Measurements from ENCODE around the gene TNRC6A.

TNRC6A gene

GRCh38 chr16:24826817-24827566, 97.5 kb downstream of the TNRC6A start:
- Histone ChIP-seq H3K27ac (ENCODE audit: low read depth, low read length) (no peak overlapping the region), H3K27me3 (ENCODE audit: insufficient read depth, low read length) (no peaks in the 10 kb centered on the region), H3K4me3 (ENCODE audit: low read depth, low read length) (no peak overlapping the region), H3K36me3 (ENCODE audit: insufficient read depth, low read length) (peaks cover 14% of the 10 kb centered on the region; the same call in 1 of the 2 replicates), H3K4me1 (ENCODE audit: control insufficient read depth, insufficient read depth, low read length, unreplicated experiment) (no peaks in the 10 kb centered on the region), H2AFZ (ENCODE audit: low read length, unreplicated experiment) (no peak overlapping the region), H3K79me2 (ENCODE audit: control insufficient read depth, insufficient read depth, low read length, unreplicated experiment) (no peaks in the 10 kb centered on the region)

- H3K36me3 ChIP-seq (ENCODE audit: insufficient read depth, low read length) = 0 out of 2 replicates have a peak, but pooled peaks cover 5% of the 10 kb centered on the region
- no peaks in the 10 kb centered on the region for H3K27me3 ChIP-seq (ENCODE audit: insufficient read depth, low read length)
- no peak overlapping the region for H2AFZ ChIP-seq (ENCODE audit: low read length, unreplicated experiment)
- no peaks in the 10 kb centered on the region for H3K79me2 ChIP-seq (ENCODE audit: control insufficient read depth, insufficient read depth, low read length, unreplicated experiment)
- H3K27ac ChIP-seq (ENCODE audit: low read depth, low read length) = no peak overlapping the region
- no peak overlapping the region for H3K4me3 ChIP-seq (ENCODE audit: low read depth, low read length)
- H3K4me1 ChIP-seq (ENCODE audit: control insufficient read depth, insufficient read depth, low read length, unreplicated experiment) = no peaks in the 10 kb centered on the region
Measured at GRCh38 chr16:24829153-24829552, 99.7 kb downstream of the TNRC6A start.

- Histone ChIP-seq H3K27me3 (ENCODE audit: insufficient read depth, low read length) (no peaks in the 10 kb centered on the region), H3K4me3 (ENCODE audit: low read depth, low read length) (no peak overlapping the region), H3K4me1 (ENCODE audit: control insufficient read depth, insufficient read depth, low read length, unreplicated experiment) (no peaks in the 10 kb centered on the region), H3K79me2 (ENCODE audit: control insufficient read depth, insufficient read depth, low read length, unreplicated experiment) (no peaks in the 10 kb centered on the region), H3K27ac (ENCODE audit: low read depth, low read length) (no peak overlapping the region), H2AFZ (ENCODE audit: low read length, unreplicated experiment) (no peak overlapping the region), H3K36me3 (ENCODE audit: insufficient read depth, low read length) (no peaks in the 10 kb centered on the region)
Measured at GRCh38 chr16:24833352-24833751, 103.9 kb downstream of the TNRC6A start.

GRCh38 chr16:24834459-24835335, 105.2 kb downstream of the TNRC6A start:
- no peak overlapping the region for H3K27ac ChIP-seq (ENCODE audit: low read depth, low read length)
- H3K79me2 ChIP-seq (ENCODE audit: control insufficient read depth, insufficient read depth, low read length, unreplicated experiment) = no peaks in the 10 kb centered on the region
- H2AFZ ChIP-seq (ENCODE audit: low read length, unreplicated experiment) = no peak overlapping the region
- H3K36me3 ChIP-seq (ENCODE audit: insufficient read depth, low read length) = no peaks in the 10 kb centered on the region
- no peaks in the 10 kb centered on the region for H3K27me3 ChIP-seq (ENCODE audit: insufficient read depth, low read length)
- no peak overlapping the region for H3K4me3 ChIP-seq (ENCODE audit: low read depth, low read length)
- H3K4me1 ChIP-seq (ENCODE audit: control insufficient read depth, insufficient read depth, low read length, unreplicated experiment) = peaks cover 12% of the 10 kb centered on the region

- Histone ChIP-seq H3K4me3 (ENCODE audit: low read depth, low read length) (no peak overlapping the region), H3K4me1 (ENCODE audit: control insufficient read depth, insufficient read depth, low read length, unreplicated experiment) (peaks cover 12% of the 10 kb centered on the region), H3K36me3 (ENCODE audit: insufficient read depth, low read length) (no peaks in the 10 kb centered on the region), H3K27ac (ENCODE audit: low read depth, low read length) (no peak overlapping the region), H2AFZ (ENCODE audit: low read length, unreplicated experiment) (no peak overlapping the region), H3K27me3 (ENCODE audit: insufficient read depth, low read length) (no peaks in the 10 kb centered on the region), H3K79me2 (ENCODE audit: control insufficient read depth, insufficient read depth, low read length, unreplicated experiment) (no peaks in the 10 kb centered on the region)
Measured at GRCh38 chr16:24836836-24837235, 107.4 kb downstream of the TNRC6A start.

GRCh38 chr16:24837969-24838368, 108.5 kb downstream of the TNRC6A start:
- H3K27ac ChIP-seq (ENCODE audit: low read depth, low read length) = no peak overlapping the region

GRCh38 chr16:24838554-24839266, 109.3 kb downstream of the TNRC6A start:
- Histone ChIP-seq H3K27ac (ENCODE audit: low read depth, low read length) (peak overlapping the region; percentile 78), H3K4me1 (ENCODE audit: control insufficient read depth, insufficient read depth, low read length, unreplicated experiment) (peaks cover 12% of the 10 kb centered on the region), H3K4me3 (ENCODE audit: low read depth, low read length) (peak overlapping the region; percentile 55; the same call in 1 of the 2 replicates), H3K79me2 (ENCODE audit: control insufficient read depth, insufficient read depth, low read length, unreplicated experiment) (no peaks in the 10 kb centered on the region), H3K27me3 (ENCODE audit: insufficient read depth, low read length) (no peaks in the 10 kb centered on the region), H3K36me3 (ENCODE audit: insufficient read depth, low read length) (no peaks in the 10 kb centered on the region), H2AFZ (ENCODE audit: low read length, unreplicated experiment) (peak overlapping the region; percentile 63)

More at GRCh38 chr16:24837969-24838368, 108.5 kb downstream of the TNRC6A start:
- H2AFZ ChIP-seq (ENCODE audit: low read length, unreplicated experiment) = no peak overlapping the region
- no peaks in the 10 kb centered on the region for H3K27me3 ChIP-seq (ENCODE audit: insufficient read depth, low read length)
- H3K79me2 ChIP-seq (ENCODE audit: control insufficient read depth, insufficient read depth, low read length, unreplicated experiment) = no peaks in the 10 kb centered on the region
- no peaks in the 10 kb centered on the region for H3K36me3 ChIP-seq (ENCODE audit: insufficient read depth, low read length)
- peaks cover 12% of the 10 kb centered on the region for H3K4me1 ChIP-seq (ENCODE audit: control insufficient read depth, insufficient read depth, low read length, unreplicated experiment)
- H3K4me3 ChIP-seq (ENCODE audit: low read depth, low read length) = no peak overlapping the region

GRCh38 chr16:24839347-24839972, 110.0 kb downstream of the TNRC6A start:
- no peaks in the 10 kb centered on the region for H3K79me2 ChIP-seq (ENCODE audit: control insufficient read depth, insufficient read depth, low read length, unreplicated experiment)
- H3K27ac ChIP-seq (ENCODE audit: low read depth, low read length) = peak overlapping the region; percentile 78
- no peaks in the 10 kb centered on the region for H3K36me3 ChIP-seq (ENCODE audit: insufficient read depth, low read length)
- peaks cover 12% of the 10 kb centered on the region for H3K4me1 ChIP-seq (ENCODE audit: control insufficient read depth, insufficient read depth, low read length, unreplicated experiment)
- no peaks in the 10 kb centered on the region for H3K27me3 ChIP-seq (ENCODE audit: insufficient read depth, low read length)
- no peak overlapping the region for H3K4me3 ChIP-seq (ENCODE audit: low read depth, low read length)
- peak overlapping the region; percentile 63 for H2AFZ ChIP-seq (ENCODE audit: low read length, unreplicated experiment)

GRCh38 chr16:24841291-24841690, 111.8 kb downstream of the TNRC6A start:
- Histone ChIP-seq H3K79me2 (ENCODE audit: control insufficient read depth, insufficient read depth, low read length, unreplicated experiment) (no peaks in the 10 kb centered on the region), H3K27ac (ENCODE audit: low read depth, low read length) (no peak overlapping the region), H3K27me3 (ENCODE audit: insufficient read depth, low read length) (no peaks in the 10 kb centered on the region), H3K36me3 (ENCODE audit: insufficient read depth, low read length) (no peaks in the 10 kb centered on the region), H3K4me1 (ENCODE audit: control insufficient read depth, insufficient read depth, low read length, unreplicated experiment) (peaks cover 12% of the 10 kb centered on the region), H3K4me3 (ENCODE audit: low read depth, low read length) (no peak overlapping the region), H2AFZ (ENCODE audit: low read length, unreplicated experiment) (no peak overlapping the region)

Data from ACC112 (cell line).